GM21390 (cell line): Measurements from ENCODE around the gene SDHAF2.
"Not testable (repeated sequence)": the region's sequence is repeated elsewhere in the genome, so short reads cannot be mapped to it uniquely, and the experiment has no call there.

Experiments used
- ATAC-seq: cut with Tn5 transposase; IDR thresholded peaks from one replicate; pipeline ENCODE4 v1.9.1; 2021; ENCODE audit not compliant: unreplicated experiment

Gene SDHAF2

DNA sequence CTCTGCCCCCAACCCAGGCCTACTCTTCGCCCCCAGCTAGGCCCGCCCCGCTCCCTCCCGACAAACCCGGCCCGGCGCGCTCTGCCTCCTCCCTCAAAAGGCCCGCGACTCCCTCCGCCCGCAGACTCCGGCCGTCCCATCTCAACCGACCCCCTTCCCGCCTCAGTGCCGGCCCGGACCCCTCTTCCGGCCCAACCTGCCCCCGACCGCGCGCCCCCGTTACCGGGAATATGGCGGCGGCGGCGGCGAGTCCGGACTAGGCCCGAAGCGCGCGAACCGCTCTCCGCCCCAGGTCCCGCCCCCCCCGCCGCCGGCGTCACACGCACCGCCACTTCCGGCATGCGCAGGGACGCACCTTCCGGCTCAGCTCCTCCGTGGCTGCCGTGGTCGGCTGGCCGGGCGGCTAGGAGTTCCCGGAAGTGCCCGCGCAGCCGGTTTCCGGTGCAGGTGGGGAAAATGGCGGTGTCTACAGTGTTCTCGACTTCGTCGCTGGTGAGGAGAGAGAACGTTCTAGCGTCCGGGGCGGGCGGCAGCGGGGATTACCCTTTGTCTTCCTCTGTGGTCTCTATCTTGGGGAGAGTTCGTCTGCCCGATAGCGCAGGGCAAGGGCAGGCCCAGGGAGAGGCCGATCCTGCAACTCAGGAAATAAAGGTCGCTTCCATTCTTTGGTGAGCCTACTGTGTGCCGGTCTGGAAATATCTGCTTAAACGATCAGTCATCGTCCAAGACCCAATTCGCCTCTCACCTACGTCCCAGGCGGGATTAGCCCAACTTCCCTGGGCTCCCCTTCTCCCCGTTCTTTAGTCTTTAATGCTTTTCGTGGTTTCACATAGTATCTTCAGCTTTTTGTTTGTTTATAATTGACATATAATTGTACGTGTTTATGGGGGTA lies at the start of gene SDHAF2, which contains the start of gene CPSF7:
SDHAF2 (plus strand) TSS at position 434 of the 892 bp plus-strand sequence; CDS start at position 457, 23 bp downstream.
CPSF7 (minus strand) TSS at position 285 of the 892 bp plus-strand sequence. CDS start 740 bp downstream, outside the sequence.
- ATAC-seq: peak; percentile 89

GRCh38 chr11:61380884-61381283 lies 49.0 kb upstream of the SDHAF2 start:
- no peak for ATAC-seq

DNA sequence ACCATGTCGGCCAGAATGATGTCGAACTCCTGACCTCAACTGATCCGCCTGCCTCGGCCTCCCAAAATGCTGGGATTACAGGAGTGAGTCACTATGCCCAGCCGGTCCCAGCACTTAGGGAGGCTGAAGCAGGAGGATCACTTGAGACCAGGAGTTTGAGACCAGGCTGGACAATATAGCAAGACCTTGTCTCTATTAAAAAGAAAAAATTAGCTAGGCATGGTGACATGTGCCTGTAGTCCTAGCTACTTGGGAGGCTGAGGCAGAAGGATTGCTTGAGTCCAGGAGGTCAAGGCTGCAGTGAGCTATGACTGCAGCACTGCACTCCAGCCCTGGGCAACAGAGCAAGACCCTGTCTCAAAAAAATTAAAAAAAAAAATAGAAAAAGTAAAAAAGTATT lies 46.1 kb upstream of the SDHAF2 start:
- ATAC-seq: not testable (repeated sequence)

- no peak for ATAC-seq
Observed at GRCh38 chr11:61384271-61385242, 45.4 kb upstream of the SDHAF2 start.

GRCh38 chr11:61390161-61390560 lies 39.8 kb upstream of the SDHAF2 start:
- ATAC-seq: no peak

DNA sequence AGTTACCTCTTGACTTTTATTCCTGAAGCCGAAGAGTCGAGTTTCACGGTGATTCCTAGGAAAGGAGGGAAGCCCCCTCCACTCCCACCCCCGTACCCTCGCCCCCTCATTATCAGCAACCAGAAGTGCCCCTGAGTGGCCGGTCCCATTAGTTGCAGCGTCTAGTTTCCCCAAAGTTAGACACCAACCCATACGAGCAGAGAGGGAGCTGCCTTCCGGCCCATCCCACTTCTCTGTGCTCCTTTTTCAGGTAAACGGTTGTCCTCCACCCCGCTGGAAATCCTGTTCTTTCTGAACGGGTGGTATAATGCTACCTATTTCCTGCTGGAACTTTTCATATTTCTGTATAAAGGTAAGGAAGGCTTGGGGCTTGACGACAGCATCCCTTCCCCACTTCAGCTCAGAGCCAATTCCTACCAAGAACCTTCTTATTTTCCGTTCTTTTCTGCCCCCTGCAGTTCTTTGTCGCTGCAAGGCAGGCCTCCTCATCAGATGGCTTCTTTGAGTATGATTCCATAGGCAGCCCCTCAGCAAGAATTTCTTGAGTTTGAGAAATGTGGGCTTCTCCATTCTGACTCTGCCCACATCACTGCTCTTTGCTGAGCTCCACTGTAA lies 36.8 kb upstream of the SDHAF2 start:
- ATAC-seq: no peak

- no peak for ATAC-seq
Observed at GRCh38 chr11:61401173-61401572, 28.8 kb upstream of the SDHAF2 start.

GRCh38 chr11:61401573-61401972 lies 28.4 kb upstream of the SDHAF2 start:
- no peak for ATAC-seq

DNA sequence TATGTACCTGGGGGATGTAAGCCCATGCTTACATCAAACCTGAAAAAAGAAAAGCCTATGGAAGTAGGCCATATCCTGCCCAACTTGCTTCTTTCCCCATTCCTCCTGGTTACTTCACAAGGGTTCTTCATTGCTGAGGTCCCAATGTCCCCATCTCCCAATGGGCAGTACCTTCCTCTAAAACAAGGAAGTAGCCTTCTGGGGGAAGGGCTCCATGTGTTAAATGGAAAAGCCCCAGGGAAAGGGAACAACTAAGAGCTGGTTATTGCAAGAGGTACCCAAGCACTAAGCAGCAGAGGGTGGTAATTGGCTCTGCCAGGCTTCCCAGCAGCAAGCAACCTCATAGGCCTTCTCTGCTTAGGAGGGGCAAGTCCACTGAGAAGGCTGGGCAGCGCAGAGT lies 26.3 kb upstream of the SDHAF2 start:
- ATAC-seq: no peak

DNA sequence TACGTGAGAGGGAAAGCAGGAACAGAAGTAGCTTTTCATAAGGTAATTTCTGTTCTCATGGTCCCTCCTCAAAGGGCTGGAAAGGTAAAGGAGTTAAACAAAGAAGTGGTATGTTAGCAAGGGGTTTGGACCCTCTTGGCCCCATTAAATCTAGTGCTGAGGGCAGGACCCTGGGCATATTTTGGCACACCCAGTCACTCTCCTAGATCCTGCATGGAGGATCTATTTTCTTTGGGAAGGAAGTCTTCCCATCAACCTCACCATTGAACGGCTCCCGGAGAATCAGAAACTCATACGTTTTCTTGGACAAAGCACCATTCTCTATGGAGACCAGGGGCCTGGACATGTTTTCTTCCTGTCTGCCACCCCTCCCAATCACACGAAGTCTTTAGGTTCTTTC lies 25.8 kb upstream of the SDHAF2 start:
- no peak for ATAC-seq

DNA sequence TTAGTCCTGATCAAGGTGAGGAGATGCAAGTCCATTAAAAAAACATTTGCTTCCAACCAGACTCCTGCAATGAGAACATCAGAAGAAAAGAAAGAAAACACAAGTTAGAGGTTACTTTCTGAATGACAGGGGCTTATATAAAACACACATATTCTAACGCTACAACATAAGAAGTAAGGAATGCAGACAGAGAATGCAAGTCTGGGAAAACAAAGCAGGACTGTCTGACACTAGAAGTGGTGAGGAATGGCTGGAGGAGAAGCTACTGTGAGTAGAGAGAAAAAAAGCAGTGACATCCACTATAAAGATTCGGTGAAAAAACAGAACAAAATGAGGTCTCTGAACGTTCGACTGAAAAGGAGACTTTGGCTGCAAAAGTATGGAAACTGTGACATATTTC lies 25.3 kb upstream of the SDHAF2 start:
- no peak for ATAC-seq

DNA sequence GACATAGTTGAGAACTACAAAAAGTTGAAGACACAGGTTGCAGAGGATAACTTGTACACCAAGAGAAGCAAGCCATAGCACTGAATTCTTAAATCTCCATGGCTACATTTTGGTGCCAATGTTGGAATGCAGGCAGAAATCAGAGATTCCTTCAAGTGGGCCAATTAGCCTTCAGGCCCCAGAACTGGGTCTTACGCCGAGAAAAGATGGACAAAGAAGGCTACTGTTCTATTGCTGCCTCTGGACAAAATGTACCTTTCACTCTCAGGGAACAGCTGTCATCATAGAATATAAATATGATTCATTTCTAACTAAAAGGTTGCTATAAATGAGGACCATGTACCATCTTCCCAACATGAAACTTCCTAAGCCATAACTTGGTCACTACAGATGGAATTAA lies 23.9 kb upstream of the SDHAF2 start:
- no peak for ATAC-seq

DNA sequence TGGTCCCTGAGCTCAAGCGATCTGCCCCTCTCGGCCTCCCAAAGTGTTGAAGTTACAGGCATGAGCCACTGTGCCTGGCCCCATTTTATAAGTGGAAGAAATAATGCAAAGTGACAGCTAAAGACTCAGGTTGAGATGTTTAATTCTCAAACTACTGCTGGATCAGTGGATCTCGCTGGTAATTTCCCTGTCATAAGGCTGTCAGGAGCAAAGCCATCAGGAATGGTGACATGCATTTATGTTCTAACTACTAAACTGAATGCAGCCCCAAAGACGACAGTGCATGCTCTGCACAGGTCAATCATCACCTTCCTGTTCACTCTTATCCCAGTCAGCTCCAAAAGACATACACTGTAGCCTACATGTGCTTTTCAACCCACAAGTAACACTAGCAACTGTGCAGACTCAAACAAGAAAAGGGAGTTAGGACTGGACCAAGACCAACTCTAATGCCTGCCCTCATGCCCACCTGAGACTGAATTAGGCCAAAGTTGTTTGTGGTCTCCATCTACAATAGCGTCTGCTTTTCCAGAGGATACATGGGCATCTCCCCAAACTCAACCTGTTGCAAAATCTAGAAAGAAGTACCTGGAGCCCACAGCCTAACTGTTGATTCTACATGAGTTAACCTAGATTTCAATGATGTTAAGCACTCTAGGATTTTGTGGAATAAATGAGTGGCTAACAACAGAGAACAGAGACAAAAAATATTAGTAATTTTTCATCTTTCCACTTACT lies 22.8 kb upstream of the SDHAF2 start:
- no peak for ATAC-seq

- ATAC-seq: no peak
Observed at GRCh38 chr11:61411589-61411988, 18.3 kb upstream of the SDHAF2 start.

- no peak for ATAC-seq
Observed at GRCh38 chr11:61413496-61413895, 16.4 kb upstream of the SDHAF2 start.

DNA sequence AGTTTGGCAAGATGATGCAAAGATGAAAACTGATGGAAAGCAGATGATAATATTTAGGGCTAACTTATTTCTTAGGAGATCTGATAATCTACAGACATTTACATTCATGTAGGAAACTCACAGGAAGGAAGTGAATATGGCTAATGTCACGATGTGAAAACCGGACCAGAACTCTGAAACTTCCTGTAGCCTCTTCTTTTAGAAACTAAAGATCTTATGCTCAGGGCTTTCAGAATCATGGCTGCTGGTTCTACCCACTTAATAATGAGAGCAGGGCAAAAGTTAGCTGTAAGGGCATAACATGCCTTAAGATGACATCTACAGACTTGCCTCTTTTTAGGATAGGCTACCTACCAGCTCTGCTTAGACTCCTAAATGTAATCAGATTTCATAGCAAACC lies 15.4 kb upstream of the SDHAF2 start:
- no peak for ATAC-seq

DNA sequence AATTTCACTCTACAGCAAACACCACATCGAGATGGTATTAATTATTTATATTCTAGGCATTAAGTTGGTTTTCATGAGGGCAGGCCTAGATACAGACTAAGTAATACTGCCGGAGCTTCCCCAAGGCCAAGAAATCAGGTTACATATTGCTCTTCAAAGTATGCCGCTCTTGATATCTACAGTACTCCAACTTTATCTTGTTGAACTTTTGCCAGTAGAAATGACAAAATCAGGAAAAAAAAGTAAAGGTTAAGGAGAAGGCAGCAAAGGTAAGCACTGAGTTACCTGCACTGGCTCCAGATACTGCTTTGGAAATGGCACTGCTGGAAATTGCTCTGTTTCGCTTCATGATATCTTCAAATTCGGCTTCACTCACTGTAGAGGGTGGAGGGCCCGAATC lies 14.5 kb upstream of the SDHAF2 start:
- no peak for ATAC-seq

DNA sequence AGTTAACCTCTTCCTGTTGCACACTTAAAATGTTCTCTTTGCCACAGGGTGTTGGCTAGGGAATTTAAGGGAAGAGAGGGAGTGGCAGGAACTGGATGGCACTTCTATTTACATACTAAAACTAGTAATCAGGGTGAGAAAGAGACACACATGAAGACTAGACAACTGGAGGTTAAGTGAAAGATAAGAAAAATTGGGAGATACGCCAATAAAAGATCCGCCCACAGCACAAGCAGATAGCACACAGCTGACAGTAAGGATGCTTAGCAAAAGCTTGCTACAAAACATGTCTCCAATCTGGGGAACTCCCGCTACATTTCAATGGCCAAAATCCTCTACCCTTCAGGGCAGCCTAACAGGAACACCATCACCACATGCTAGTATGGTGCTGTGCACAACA lies 13.0 kb upstream of the SDHAF2 start:
- ATAC-seq: no peak

- no peak for ATAC-seq
Observed at GRCh38 chr11:61417670-61418069, 12.3 kb upstream of the SDHAF2 start.

DNA sequence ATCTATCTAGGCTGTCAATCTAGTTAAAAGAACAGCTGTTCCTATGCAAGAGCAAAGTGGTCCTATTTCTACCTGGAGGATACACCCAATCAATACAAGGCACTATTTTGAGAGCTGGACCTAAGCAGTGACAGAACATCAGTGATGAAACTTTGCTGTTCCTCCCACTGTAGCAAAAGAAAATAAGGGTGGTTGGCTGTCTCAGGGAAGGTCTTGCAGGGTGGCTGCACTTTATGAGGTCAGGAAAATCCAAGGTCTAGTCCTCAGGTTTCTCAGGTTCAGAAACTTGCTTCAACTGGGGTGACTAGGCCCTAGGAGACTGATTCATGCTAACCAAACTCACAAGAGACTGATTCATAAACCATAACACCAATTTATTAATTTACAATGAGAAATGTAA lies 11.8 kb upstream of the SDHAF2 start:
- no peak for ATAC-seq
